GM19193 (cell line): ENCODE results near the gene KIAA1217.

Source experiments
- POLR2A ChIP-seq: IDR thresholded peaks from 4 replicates; pipeline ENCODE4 v1.6.1; 2011; ENCODE audit not compliant: insufficient read depth, insufficient read length; ENCODE audit errors: extremely low read depth

Gene KIAA1217

DNA sequence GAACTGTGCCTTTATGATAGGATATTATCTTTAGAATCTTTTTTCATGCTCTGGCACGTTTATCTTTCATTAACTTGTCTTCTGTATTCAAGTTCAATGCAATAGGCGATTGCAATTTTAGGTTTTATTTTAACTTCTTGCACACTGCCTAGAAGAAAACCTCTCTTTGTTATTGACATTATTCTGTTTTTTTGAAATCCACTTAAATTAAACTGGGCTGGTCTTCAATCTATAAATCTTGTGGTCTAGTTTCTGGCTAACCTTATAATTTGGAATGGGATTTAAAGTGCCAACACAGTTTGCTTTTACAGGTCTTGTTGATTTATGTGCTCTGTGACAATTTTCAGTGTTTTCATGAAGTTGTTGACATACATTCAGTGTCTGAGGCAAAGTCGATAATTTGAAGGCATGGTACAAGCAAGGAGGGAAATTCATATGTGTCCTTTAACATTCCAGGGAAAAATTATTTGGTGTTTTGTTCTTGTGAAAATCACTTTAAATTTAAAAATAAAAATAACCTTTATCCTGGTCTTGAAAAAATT lies 240.9 kb downstream of the KIAA1217 start:
- no peak for TF ChIP-seq POLR2A

- no peak for TF ChIP-seq POLR2A
These were observed 242.4 kb downstream of the KIAA1217 start for GRCh38 chr10:24451325-24451820.

DNA sequence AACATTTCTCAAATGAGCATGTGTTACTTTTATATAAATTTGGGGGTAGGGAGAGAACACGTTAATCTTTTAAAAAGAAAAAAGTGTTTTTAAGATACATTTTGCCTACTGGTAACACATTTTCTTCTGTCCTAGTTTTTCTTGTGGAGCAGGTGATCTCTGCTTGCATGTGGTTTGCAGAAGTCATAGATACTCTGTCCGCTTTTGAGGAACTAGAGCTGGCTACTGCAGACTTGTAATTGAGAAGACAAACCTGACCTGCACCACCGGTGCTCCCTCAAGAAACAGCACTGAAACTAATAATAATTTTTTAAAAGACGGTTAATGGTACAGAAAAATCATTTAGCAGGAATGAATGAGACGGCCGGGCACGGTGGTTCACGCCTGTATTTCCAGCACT lies 243.1 kb downstream of the KIAA1217 start:
- TF ChIP-seq POLR2A: no peak

DNA sequence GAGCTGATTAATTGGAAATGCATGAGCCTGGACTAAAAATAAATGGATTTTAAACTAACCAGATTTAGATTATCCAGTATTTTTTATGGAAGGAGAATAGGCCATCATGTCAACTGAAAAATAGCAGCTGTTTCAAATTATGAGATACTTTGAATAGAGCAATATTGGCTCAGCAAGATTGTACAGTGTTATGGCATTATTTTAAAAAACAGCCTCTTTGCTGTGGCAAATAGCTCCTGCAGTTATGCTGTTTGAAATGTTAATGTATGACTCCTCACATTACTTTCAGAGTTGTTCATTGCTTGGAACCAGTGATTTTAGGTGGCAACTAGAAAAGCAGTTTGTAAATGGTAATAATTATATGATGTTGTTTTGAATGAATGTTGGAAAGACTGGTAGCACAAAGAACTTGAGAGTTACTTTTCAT lies 244.5 kb downstream of the KIAA1217 start:
- TF ChIP-seq POLR2A: no peak

DNA sequence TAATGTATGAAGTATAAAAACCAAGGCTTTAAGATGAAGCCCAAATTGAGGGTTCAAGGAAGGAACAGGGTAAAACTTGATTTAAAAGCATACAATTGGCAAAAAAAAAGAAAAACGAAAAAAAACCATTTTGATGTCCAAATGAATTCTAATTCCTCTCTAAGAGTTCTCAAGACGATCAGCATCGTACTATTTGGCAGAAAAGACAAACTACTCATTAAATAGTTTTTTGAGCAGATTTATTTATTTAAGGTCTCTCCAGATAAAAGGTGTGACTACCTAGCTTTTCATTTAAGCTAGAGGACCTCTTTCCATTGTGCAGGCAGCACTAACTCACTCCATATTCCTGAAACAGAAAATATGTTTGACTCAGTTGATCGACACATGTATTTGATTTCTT lies 245.0 kb downstream of the KIAA1217 start:
- TF ChIP-seq POLR2A: no peak

- TF ChIP-seq POLR2A: no peak
These were observed 246.5 kb downstream of the KIAA1217 start for GRCh38 chr10:24455447-24455846.

DNA sequence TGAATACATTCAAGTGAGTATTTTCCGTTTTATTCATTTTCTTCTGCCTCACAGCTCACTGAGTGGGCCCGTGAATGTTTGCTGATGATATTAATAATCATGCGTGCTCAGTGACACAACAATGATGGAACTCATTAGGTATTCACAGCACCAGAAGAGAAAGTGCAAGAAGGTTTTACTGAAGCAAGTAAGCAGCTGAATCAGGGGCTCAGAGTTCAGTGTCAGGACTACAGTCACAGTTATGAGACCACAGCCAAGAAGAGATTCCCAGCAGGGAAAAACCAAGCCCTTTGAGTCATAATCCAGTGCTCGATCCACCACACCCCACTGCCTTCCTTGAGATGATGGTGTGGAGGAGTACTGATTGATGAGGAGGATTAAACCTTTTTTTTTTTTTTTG lies 247.4 kb downstream of the KIAA1217 start:
- no peak for TF ChIP-seq POLR2A

GRCh38 chr10:24457661-24458318 lies 248.9 kb downstream of the KIAA1217 start:
- TF ChIP-seq POLR2A: no peak

GRCh38 chr10:24459836-24460235 lies 250.9 kb downstream of the KIAA1217 start:
- no peak for TF ChIP-seq POLR2A

DNA sequence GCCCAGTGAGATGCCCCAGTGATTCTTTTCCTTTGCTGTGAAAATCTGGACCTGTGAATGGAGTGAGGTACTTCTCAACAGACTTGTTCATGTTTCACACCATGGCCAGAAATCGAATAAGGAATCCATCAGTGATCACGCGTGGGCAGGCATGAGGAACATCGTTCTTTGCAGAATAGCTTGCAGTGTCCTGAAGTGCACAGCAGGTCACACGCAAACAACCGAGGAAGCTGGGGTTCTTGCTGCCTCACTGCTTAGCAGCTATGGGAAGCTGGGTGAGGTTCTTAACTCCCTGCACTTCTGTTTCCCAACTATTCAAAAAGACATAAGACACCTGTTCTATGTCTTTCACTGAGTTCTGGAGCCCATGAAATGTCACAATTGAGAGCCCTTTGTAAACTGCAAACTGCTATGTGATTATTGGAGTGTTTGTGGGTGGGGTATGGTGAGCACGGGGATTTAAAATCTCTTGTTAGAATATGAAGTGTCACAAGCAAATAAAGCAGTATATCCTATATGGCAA lies 253.4 kb downstream of the KIAA1217 start:
- TF ChIP-seq POLR2A: no peak

DNA sequence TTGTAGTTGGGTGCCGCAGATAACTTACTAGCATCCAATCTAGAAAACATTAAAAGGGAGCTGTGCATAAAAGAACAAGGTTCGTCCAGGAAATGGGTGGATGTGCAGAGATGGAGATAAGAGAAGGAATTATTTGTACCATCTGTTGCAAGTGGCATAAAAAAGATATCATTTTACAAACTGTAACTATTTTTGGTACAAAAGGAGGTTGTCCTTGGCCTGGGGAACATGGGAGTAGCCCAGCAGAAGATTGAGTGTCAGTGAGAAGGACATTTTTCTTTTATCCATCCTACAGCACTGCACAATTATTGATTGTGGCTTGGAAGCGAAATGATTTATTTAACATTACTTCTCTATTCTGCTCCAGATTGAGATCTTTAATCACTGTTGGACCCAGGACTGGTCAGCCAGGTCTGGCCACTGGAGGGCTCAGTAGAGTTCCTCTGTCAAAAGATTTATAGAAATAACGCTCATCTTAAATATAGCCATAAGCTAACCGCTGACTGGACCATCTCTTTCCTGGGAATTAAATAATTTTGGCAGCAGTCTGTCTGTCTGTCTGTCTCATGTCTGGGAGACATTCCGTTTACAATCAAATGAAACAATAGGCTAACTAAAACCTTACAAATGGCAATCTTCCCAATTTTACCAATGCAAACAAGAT lies 254.1 kb downstream of the KIAA1217 start:
- no peak for TF ChIP-seq POLR2A

GRCh38 chr10:24463611-24464426 lies 254.9 kb downstream of the KIAA1217 start:
- no peak for TF ChIP-seq POLR2A

- TF ChIP-seq POLR2A: no peak
These were observed 256.4 kb downstream of the KIAA1217 start for GRCh38 chr10:24465124-24465874.
